Memory B cell (primary cell): ENCODE measurements around the gene ULK4.
"Not testable (repeated sequence)": the region's sequence is repeated elsewhere in the genome, so short reads cannot be mapped to it uniquely, and the experiment has no call there.

Source experiments
- ATAC-seq: fragments of 150-1000 bp; cut with Tn5 transposase; 2 replicates; pipeline ENCODE4 v1.10.0; 2021; ENCODE audit warnings: low read depth, mild to moderate bottlenecking, moderate library complexity
- DNase-seq, 2 donors: peaks; one replicate each; pipeline ENCODE4 v3.0.0; 2022; ENCODE audit warnings: low spot score in 2 of 2
- H3K27ac Mint-ChIP-seq: one replicate; pipeline ENCODE4 v1.8.0; 2022; ENCODE audit warnings: mild to moderate bottlenecking, moderate library complexity, mixed read lengths
- H3K27me3 Mint-ChIP-seq: one replicate; pipeline ENCODE4 v1.8.0; 2022; ENCODE audit warnings: mixed read lengths
- H3K36me3 Mint-ChIP-seq: one replicate; pipeline ENCODE4 v1.8.0; 2022; ENCODE audit warnings: mild to moderate bottlenecking, mixed read lengths
- H3K4me1 Mint-ChIP-seq: one replicate; pipeline ENCODE4 v1.8.0; 2022; ENCODE audit warnings: mixed read lengths
- H3K4me3 Mint-ChIP-seq: one replicate; pipeline ENCODE4 v1.8.0; 2022; ENCODE audit warnings: mild to moderate bottlenecking, moderate library complexity, mixed read lengths
- H3K9me3 Mint-ChIP-seq: one replicate; pipeline ENCODE4 v1.8.0; 2022; ENCODE audit warnings: mixed read lengths

Gene ULK4

GRCh38 chr3:41726891-41727290, 235.0 kb downstream of the ULK4 start:
- Mint-ChIP-seq H3K4me3 (no peak overlapping the region), H3K27ac (no peak overlapping the region), H3K4me1 (no peaks in the 10 kb centered on the region), H3K36me3 (peaks cover 39% of the 10 kb centered on the region), H3K9me3 (peaks cover 3% of the 10 kb centered on the region), H3K27me3 (no peaks in the 10 kb centered on the region)
- no peak for ATAC-seq
- DNase-seq = no peak

- H3K4me1 Mint-ChIP-seq = no peaks in the 10 kb centered on the region
- ATAC-seq (no peak), DNase-seq (no peak)
- no peaks in the 10 kb centered on the region for H3K9me3 Mint-ChIP-seq
- H3K36me3 Mint-ChIP-seq = peaks cover 3% of the 10 kb centered on the region
- no peak overlapping the region for H3K27ac Mint-ChIP-seq
- no peak overlapping the region for H3K4me3 Mint-ChIP-seq
- no peaks in the 10 kb centered on the region for H3K27me3 Mint-ChIP-seq
These were observed 244.3 kb downstream of the ULK4 start for GRCh38 chr3:41717641-41718040.

- DNase-seq = no peak
- no peaks in the 10 kb centered on the region for H3K4me1 Mint-ChIP-seq
- H3K36me3 Mint-ChIP-seq = peaks cover 3% of the 10 kb centered on the region
- no peak for ATAC-seq
- H3K4me3 Mint-ChIP-seq = no peak overlapping the region
- no peak overlapping the region for H3K27ac Mint-ChIP-seq
- H3K9me3 Mint-ChIP-seq = no peaks in the 10 kb centered on the region
- H3K27me3 Mint-ChIP-seq = no peaks in the 10 kb centered on the region
These were observed 245.4 kb downstream of the ULK4 start for GRCh38 chr3:41716471-41716870.

GRCh38 chr3:41715376-41715775, 246.5 kb downstream of the ULK4 start:
- DNase-seq = no peak
- peaks cover 9% of the 10 kb centered on the region for H3K36me3 Mint-ChIP-seq
- no peak for ATAC-seq
- no peak overlapping the region for H3K4me3 Mint-ChIP-seq
- no peak overlapping the region for H3K27ac Mint-ChIP-seq
- H3K9me3 Mint-ChIP-seq = no peaks in the 10 kb centered on the region
- H3K4me1 Mint-ChIP-seq = no peaks in the 10 kb centered on the region
- no peaks in the 10 kb centered on the region for H3K27me3 Mint-ChIP-seq

- H3K4me1 Mint-ChIP-seq = no peaks in the 10 kb centered on the region
- DNase-seq (no peak), ATAC-seq (no peak)
- no peaks in the 10 kb centered on the region for H3K27me3 Mint-ChIP-seq
- H3K9me3 Mint-ChIP-seq = no peaks in the 10 kb centered on the region
- H3K36me3 Mint-ChIP-seq = peaks cover 13% of the 10 kb centered on the region
- no peak overlapping the region for H3K4me3 Mint-ChIP-seq
- no peak overlapping the region for H3K27ac Mint-ChIP-seq
These were observed 250.3 kb downstream of the ULK4 start for GRCh38 chr3:41711651-41712050.

GRCh38 chr3:41710646-41711388, 251.1 kb downstream of the ULK4 start:
- H3K4me3 Mint-ChIP-seq = no peak overlapping the region
- peaks cover 13% of the 10 kb centered on the region for H3K36me3 Mint-ChIP-seq
- ATAC-seq (no peak), DNase-seq (no peak)
- no peaks in the 10 kb centered on the region for H3K4me1 Mint-ChIP-seq
- H3K27ac Mint-ChIP-seq = no peak overlapping the region
- H3K27me3 Mint-ChIP-seq = no peaks in the 10 kb centered on the region
- no peaks in the 10 kb centered on the region for H3K9me3 Mint-ChIP-seq

- not testable (repeated sequence) for DNase-seq, H3K4me1 Mint-ChIP-seq, ATAC-seq, H3K27me3 Mint-ChIP-seq, H3K4me3 Mint-ChIP-seq, H3K9me3 Mint-ChIP-seq, H3K27ac Mint-ChIP-seq
- peaks cover 16% of the 10 kb centered on the region for H3K36me3 Mint-ChIP-seq
These were observed 252.7 kb downstream of the ULK4 start for GRCh38 chr3:41709213-41709612.

- no peak overlapping the region for H3K4me3 Mint-ChIP-seq
- no peaks in the 10 kb centered on the region for H3K9me3 Mint-ChIP-seq
- ATAC-seq = no peak
- H3K4me1 Mint-ChIP-seq = no peaks in the 10 kb centered on the region
- H3K27ac Mint-ChIP-seq = no peak overlapping the region
- peaks cover 15% of the 10 kb centered on the region for H3K36me3 Mint-ChIP-seq
- H3K27me3 Mint-ChIP-seq = no peaks in the 10 kb centered on the region
- no peak for DNase-seq
These were observed 253.7 kb downstream of the ULK4 start for GRCh38 chr3:41708176-41708575.

- Mint-ChIP-seq H3K4me3 (no peak overlapping the region), H3K27ac (no peak overlapping the region), H3K9me3 (no peaks in the 10 kb centered on the region), H3K27me3 (no peaks in the 10 kb centered on the region), H3K4me1 (no peaks in the 10 kb centered on the region), H3K36me3 (peaks cover 16% of the 10 kb centered on the region)
- no peak for DNase-seq
- no peak for ATAC-seq
These were observed 256.0 kb downstream of the ULK4 start for GRCh38 chr3:41705893-41706292.

GRCh38 chr3:41701191-41701698, 260.7 kb downstream of the ULK4 start:
- Mint-ChIP-seq H3K36me3 (peaks cover 13% of the 10 kb centered on the region), H3K9me3 (no peaks in the 10 kb centered on the region), H3K4me1 (no peaks in the 10 kb centered on the region), H3K27ac (no peak overlapping the region), H3K27me3 (no peaks in the 10 kb centered on the region), H3K4me3 (no peak overlapping the region)
- no peak for ATAC-seq
- DNase-seq = no peak

GRCh38 chr3:41700155-41700554, 261.7 kb downstream of the ULK4 start:
- H3K27ac Mint-ChIP-seq = no peak overlapping the region
- no peaks in the 10 kb centered on the region for H3K27me3 Mint-ChIP-seq
- no peak overlapping the region for H3K4me3 Mint-ChIP-seq
- H3K9me3 Mint-ChIP-seq = no peaks in the 10 kb centered on the region
- DNase-seq (no peak), ATAC-seq (no peak)
- no peaks in the 10 kb centered on the region for H3K4me1 Mint-ChIP-seq
- H3K36me3 Mint-ChIP-seq = peaks cover 16% of the 10 kb centered on the region

GRCh38 chr3:41698898-41699297, 263.0 kb downstream of the ULK4 start:
- ATAC-seq = no peak
- H3K36me3 Mint-ChIP-seq = peaks cover 13% of the 10 kb centered on the region
- no peak overlapping the region for H3K27ac Mint-ChIP-seq
- H3K4me3 Mint-ChIP-seq = no peak overlapping the region
- no peaks in the 10 kb centered on the region for H3K27me3 Mint-ChIP-seq
- no peak for DNase-seq
- H3K9me3 Mint-ChIP-seq = no peaks in the 10 kb centered on the region
- no peaks in the 10 kb centered on the region for H3K4me1 Mint-ChIP-seq

- no peak overlapping the region for H3K27ac Mint-ChIP-seq
- no peaks in the 10 kb centered on the region for H3K27me3 Mint-ChIP-seq
- ATAC-seq (no peak), DNase-seq (no peak)
- H3K36me3 Mint-ChIP-seq = peaks cover 13% of the 10 kb centered on the region
- H3K4me1 Mint-ChIP-seq = no peaks in the 10 kb centered on the region
- H3K4me3 Mint-ChIP-seq = no peak overlapping the region
- no peaks in the 10 kb centered on the region for H3K9me3 Mint-ChIP-seq
These were observed 264.2 kb downstream of the ULK4 start for GRCh38 chr3:41697702-41698101.

- not testable (repeated sequence) for H3K27ac Mint-ChIP-seq, ATAC-seq
These were observed 266.1 kb downstream of the ULK4 start for GRCh38 chr3:41695806-41696205.

GRCh38 chr3:41693799-41694198, 268.1 kb downstream of the ULK4 start:
- Mint-ChIP-seq H3K27me3 (no peaks in the 10 kb centered on the region), H3K4me1 (no peaks in the 10 kb centered on the region), H3K27ac (no peak overlapping the region), H3K36me3 (peaks cover 11% of the 10 kb centered on the region), H3K9me3 (peaks cover 3% of the 10 kb centered on the region), H3K4me3 (no peak overlapping the region)
- no peak for ATAC-seq
- no peak for DNase-seq

More at GRCh38 chr3:41695806-41696205, 266.1 kb downstream of the ULK4 start:
- not testable (repeated sequence) for H3K27me3 Mint-ChIP-seq, H3K9me3 Mint-ChIP-seq, H3K4me1 Mint-ChIP-seq, DNase-seq, H3K4me3 Mint-ChIP-seq
- peaks cover 10% of the 10 kb centered on the region for H3K36me3 Mint-ChIP-seq
